Adrenal gland (tissue), 12 donors: Measurements from ENCODE around the gene LIMK1. TPM values are rescaled to one million over a fixed set of nuclear protein-coding genes. Genes with fewer than 3 reads are reported as not detected.
A peak's percentile ranks its signal among the peaks of the same experiment; 100 is the strongest.

Experiments
- DNase-seq, 7 donors: peaks; one replicate each; pipeline ENCODE4 v3.0.0-alpha.2; 2019 to 2020
- H3K27ac ChIP-seq, 5 donors: fragments of 200-600 bp; sonication (generic) in 4 of 5; 1 replicate in 3 of 5; 2 replicates in 2 of 5; pipeline versions ENCODE4 v1.5.1 to v1.8.0; 2016 to 2020; ENCODE audit warnings: mild to moderate bottlenecking in 1 of 5
- H3K27me3 ChIP-seq: fragments of 200-600 bp; 2 replicates; pipeline ENCODE4 v1.8.0; 2021
- H3K36me3 ChIP-seq, 2 donors: fragments of 200-600 bp; replicated peaks in 1 of 2; 1 replicate in 1 of 2; 2 replicates in 1 of 2; pipeline versions ENCODE4 v1.5.1 to v1.8.0; 2018 to 2022
- H3K4me1 ChIP-seq, 2 donors: fragments of 200-600 bp; replicated peaks in 1 of 2; 1 replicate in 1 of 2; 2 replicates in 1 of 2; pipeline versions ENCODE4 v1.5.1 to v1.8.0; 2018 to 2021
- H3K4me3 ChIP-seq, 4 donors: fragments of 200-600 bp; sonication (generic) in 3 of 4; one replicate each; pipeline ENCODE4 v1.5.1; 2016 to 2018
- H3K9me3 ChIP-seq, 3 donors: fragments of 200-600 bp; sonication (generic) in 1 of 3; replicated peaks in 1 of 3; 1 replicate in 2 of 3; 2 replicates in 1 of 3; pipeline versions ENCODE4 v1.5.1 to v1.8.0; 2016 to 2021
- CTCF ChIP-seq, 6 experiments: fragments of 450-650 bp in 4 of 6; fragments of 200-600 bp in 2 of 6; sonication (generic) in 1 of 6; IDR thresholded peaks; 1 replicate in 5 of 6; 2 replicates in 1 of 6; pipeline versions ENCODE4 v1.5.1 to v1.8.0; 2016 to 2021; ENCODE audit warnings: antibody characterized with exemption in 6 of 6, mild to moderate bottlenecking in 2 of 6, moderate library complexity in 1 of 6
- POLR2A ChIP-seq, 2 donors: fragments of 450-650 bp; IDR thresholded peaks; one replicate each; pipeline ENCODE4 v1.6.1; 2017; ENCODE audit warnings: antibody characterized with exemption in 2 of 2, mild to moderate bottlenecking in 2 of 2, moderate library complexity in 1 of 2
- WGBS, 4 donors: extraction: QIAGEN DNeasy Blood & Tissue Kit in 2 of 4; methylation state at CpG; one replicate each; pipeline versions ENCODE4 v1.1.5 to v1.1.7; 2013 to 2017; 5-methylcytosine and 5-hydroxymethylcytosine counted together
- intact Hi-C, 2 donors: fragments of 100-400 bp; cut with DNase I; formaldehyde crosslinking; loops; one replicate each; pipeline versions ENCODE4 v1.14.1 to v1.15.0; 2022 to 2023
- polyA plus RNA-seq, 3 donors: library from polyadenylated mRNA; stranded (reverse); fragments of 200-250 nt in 2 of 3; fragments of 350-450 nt in 1 of 3; fragmentation: Illumina TruSeq in 1 of 3; extraction: RNeasy Lipid Tissue Mini Kit (QIAGEN cat#74804) in 1 of 3; gene quantifications; one replicate each; pipeline ENCODE4 v1.2.3, GENCODE V29; 2013 to 2014
- total RNA-seq, 9 donors: library from RNA; depleted of rRNA in 4 of 9; stranded (reverse); fragments of >200 nt in 4 of 9; fragments of 120-200 nt in 1 of 9; fragmentation: NEBNext Ultra II Directional in 1 of 9; extraction: Animal tissue kit (Norgen Biotek cat#: 25700) in 1 of 9; gene quantifications; one replicate each; pipeline versions ENCODE4 v1.1.0 to v1.2.4, GENCODE V29; 2013 to 2023
- donor health status: healthy with polysubstance abuse.
- donor health status: Bipolar disorder and iron deficiency.
- donor health status: DM: yes; HTN: yes; CAD: no.
- donor health status: DM: no; HTN: no; CAD: no.
- donor health status: DM: no; HTN: no; CAD: no.
- donor health status: DM: yes; HTN: yes; CAD: no.

LIMK1 gene
- total and polyA plus RNA-seq, 12 donors: 7.2 to 32.1 (median 19.8) TPM

GRCh38 chr7:74094224-74095101, 10.9 kb downstream of the LIMK1 start:
- H3K4me3 ChIP-seq: peak overlapping the region in 2 of 4 donors; percentile 29 to 52
- H3K4me1 ChIP-seq: peaks cover 5 to 26% of the 10 kb centered on the region in 2 donors
- WGBS, 4 donors: 5 to 13% (median 12%) methylated on average over 9 to 32 of the region's 32 CpGs
- no peaks in the 10 kb centered on the region for H3K27me3 ChIP-seq
- peak in 1 of 2 donors; percentile 38 for TF ChIP-seq POLR2A (IDR thresholded peaks at IDR 0.05)
- peak in 1 of 6 experiments; percentile 12 for TF ChIP-seq CTCF (IDR thresholded peaks at IDR 0.05)
- H3K27ac ChIP-seq: peak overlapping the region in 3 of 5 donors; percentile 36 to 84 (median 67)
- no peaks in the 10 kb centered on the region for H3K9me3 ChIP-seq
- peaks cover 0 to 1% of the 10 kb centered on the region in 2 donors for H3K36me3 ChIP-seq
- DNase-seq: peak; percentile 70 to 93 (median 87)
- intact Hi-C loops: loop anchor here in 1 of 2 donors (10.0 kb wide), 1 partner anchor 90 kb away; no protein-coding TSS in a partner anchor

- no peak for DNase-seq
- no peaks in the 10 kb centered on the region for H3K27me3 ChIP-seq
- intact Hi-C loops: loop anchor here in 1 of 2 donors (10.0 kb wide), 1 partner anchor 90 kb away; no protein-coding TSS in a partner anchor
- peak overlapping the region in 1 of 5 donors; percentile 84 for H3K27ac ChIP-seq
- WGBS, 4 donors: 88 to 97% (median 92%) methylated on average over 5 to 6 of the region's 6 CpGs
- no peaks in the 10 kb centered on the region for H3K9me3 ChIP-seq
- TF ChIP-seq CTCF (IDR thresholded peaks at IDR 0.05) (no peak), POLR2A (IDR thresholded peaks at IDR 0.05) (no peak)
- H3K4me3 ChIP-seq: peak overlapping the region in 1 of 4 donors; percentile 52
- H3K36me3 ChIP-seq: peaks cover 0 to 8% of the 10 kb centered on the region in 2 donors
- peaks cover 5 to 26% of the 10 kb centered on the region in 2 donors for H3K4me1 ChIP-seq
These were observed 11.5 kb downstream of the LIMK1 start for GRCh38 chr7:74095135-74095534.

- H3K36me3 ChIP-seq: peaks cover 0 to 23% of the 10 kb centered on the region in 2 donors
- intact Hi-C loops: loop anchor here in 1 of 2 donors (10.0 kb wide), 1 partner anchor 87 kb away; no protein-coding TSS in a partner anchor
- no peak overlapping the region for H3K4me3 ChIP-seq
- WGBS, 4 donors: 47 to 74% (median 57%) methylated on average over 6 to 11 of the region's 11 CpGs
- DNase-seq: peak; percentile 39 to 87 (median 69)
- no peaks in the 10 kb centered on the region for H3K27me3 ChIP-seq
- no peaks in the 10 kb centered on the region for H3K9me3 ChIP-seq
- peak overlapping the region in 3 of 5 donors; percentile 46 to 58 (median 54) for H3K27ac ChIP-seq
- H3K4me1 ChIP-seq: peaks cover 5 to 16% of the 10 kb centered on the region in 2 donors
- TF ChIP-seq CTCF (IDR thresholded peaks at IDR 0.05) (no peak), POLR2A (IDR thresholded peaks at IDR 0.05) (peak in 1 of 2 donors; percentile 31)
These were observed 14.5 kb downstream of the LIMK1 start for GRCh38 chr7:74097937-74098614.

- H3K4me3 ChIP-seq: no peak overlapping the region
- H3K27ac ChIP-seq: no peak overlapping the region
- peaks cover 5 to 7% of the 10 kb centered on the region in 2 donors for H3K4me1 ChIP-seq
- peaks cover 0 to 25% of the 10 kb centered on the region in 2 donors for H3K36me3 ChIP-seq
- WGBS, 4 donors: 97 to 98% (median 98%) methylated on average over 6 to 17 of the region's 17 CpGs
- DNase-seq: no peak
- intact Hi-C loops: loop anchor here in 1 of 2 donors (10.0 kb wide), 1 partner anchor 86 kb away; no protein-coding TSS in a partner anchor
- H3K27me3 ChIP-seq: no peaks in the 10 kb centered on the region
- TF ChIP-seq CTCF (IDR thresholded peaks at IDR 0.05): no peak
- TF ChIP-seq POLR2A (IDR thresholded peaks at IDR 0.05): no peak
- no peaks in the 10 kb centered on the region for H3K9me3 ChIP-seq
These were observed 15.4 kb downstream of the LIMK1 start for GRCh38 chr7:74099031-74099430.
